ENCODE data around the gene MTHFD1L.
A peak's percentile ranks its signal among the peaks of the same experiment; 100 is the strongest.

The MTHFD1L gene

GRCh38 chr6:150925976-150926375 lies 60.5 kb downstream of the MTHFD1L start:
- TF ChIP-seq EZH2 (IDR thresholded peaks at IDR 0.05; ENCODE audit: borderline replicate concordance, low read depth, low read length, severe bottlenecking) (no peak), CTCF (IDR thresholded peaks at IDR 0.05; ENCODE audit: borderline replicate concordance, extremely low read depth, low read length, poor library complexity, severe bottlenecking) (no peak)
- no peak overlapping the region for H2AFZ ChIP-seq (ENCODE audit: low read depth, low read length)
- H3K4me2 ChIP-seq (ENCODE audit: insufficient read depth, low read length) = no peak overlapping the region
- H3K4me1 ChIP-seq (ENCODE audit: insufficient read depth, low read length) = no peaks in the 10 kb centered on the region
- no peak overlapping the region for H3K27ac ChIP-seq (ENCODE audit: low read length)
- DNase-seq = no peak
- H3K9ac ChIP-seq (ENCODE audit: low read depth, low read length) = no peak overlapping the region
- no peaks in the 10 kb centered on the region for H3K79me2 ChIP-seq (ENCODE audit: insufficient read depth, low read length)
- H3K9me3 ChIP-seq (ENCODE audit: insufficient read depth, low read length, severe bottlenecking) = no peaks in the 10 kb centered on the region
- H3K4me3 ChIP-seq (ENCODE audit: low read depth in 1 of 2, low read length in 2 of 2) = no peak overlapping the region
- no peaks in the 10 kb centered on the region for H3K27me3 ChIP-seq (ENCODE audit: insufficient read depth, low read length, poor library complexity)
- no peaks in the 10 kb centered on the region; the same call in 1 of the 2 replicates for H4K20me1 ChIP-seq (ENCODE audit: insufficient read depth, low read length)
- peaks cover 79% of the 10 kb centered on the region for H3K36me3 ChIP-seq (ENCODE audit: insufficient read depth, low read length)
- ATAC-seq (ENCODE audit: insufficient read depth, low read depth) = no peak

- peak; percentile 69; the same call in 2 of the 3 replicates for ATAC-seq (ENCODE audit: insufficient read depth, low read depth)
- Histone ChIP-seq H3K9me3 (ENCODE audit: insufficient read depth, low read length, severe bottlenecking) (no peaks in the 10 kb centered on the region), H3K27ac (ENCODE audit: low read length) (no peak overlapping the region), H3K9ac (ENCODE audit: low read depth, low read length) (no peak overlapping the region), H3K36me3 (ENCODE audit: insufficient read depth, low read length) (peaks cover 78% of the 10 kb centered on the region), H2AFZ (ENCODE audit: low read depth, low read length) (no peak overlapping the region), H3K79me2 (ENCODE audit: insufficient read depth, low read length) (no peaks in the 10 kb centered on the region), H3K4me1 (ENCODE audit: insufficient read depth, low read length) (no peaks in the 10 kb centered on the region), H3K27me3 (ENCODE audit: insufficient read depth, low read length, poor library complexity) (no peaks in the 10 kb centered on the region), H4K20me1 (ENCODE audit: insufficient read depth, low read length) (no peaks in the 10 kb centered on the region), H3K4me2 (ENCODE audit: insufficient read depth, low read length) (no peak overlapping the region), H3K4me3 (ENCODE audit: low read depth in 1 of 2, low read length in 2 of 2) (no peak overlapping the region)
- no peak for DNase-seq
- TF ChIP-seq EZH2 (IDR thresholded peaks at IDR 0.05; ENCODE audit: borderline replicate concordance, low read depth, low read length, severe bottlenecking) (no peak), CTCF (IDR thresholded peaks at IDR 0.05; ENCODE audit: borderline replicate concordance, extremely low read depth, low read length, poor library complexity, severe bottlenecking) (peak; percentile 52)
These were observed 63.4 kb downstream of the MTHFD1L start for GRCh38 chr6:150928882-150929281.

- Histone ChIP-seq H3K27ac (ENCODE audit: low read length) (no peak overlapping the region), H4K20me1 (ENCODE audit: insufficient read depth, low read length) (no peaks in the 10 kb centered on the region), H3K9ac (ENCODE audit: low read depth, low read length) (no peak overlapping the region), H3K4me3 (ENCODE audit: low read depth in 1 of 2, low read length in 2 of 2) (no peak overlapping the region), H3K4me1 (ENCODE audit: insufficient read depth, low read length) (no peaks in the 10 kb centered on the region), H3K9me3 (ENCODE audit: insufficient read depth, low read length, severe bottlenecking) (no peaks in the 10 kb centered on the region), H3K27me3 (ENCODE audit: insufficient read depth, low read length, poor library complexity) (no peaks in the 10 kb centered on the region), H2AFZ (ENCODE audit: low read depth, low read length) (no peak overlapping the region), H3K4me2 (ENCODE audit: insufficient read depth, low read length) (no peak overlapping the region), H3K79me2 (ENCODE audit: insufficient read depth, low read length) (no peaks in the 10 kb centered on the region), H3K36me3 (ENCODE audit: insufficient read depth, low read length) (peaks cover 78% of the 10 kb centered on the region)
- DNase-seq (no peak), ATAC-seq (ENCODE audit: insufficient read depth, low read depth) (no peak)
- TF ChIP-seq EZH2 (IDR thresholded peaks at IDR 0.05; ENCODE audit: borderline replicate concordance, low read depth, low read length, severe bottlenecking) = no peak
- no peak for TF ChIP-seq CTCF (IDR thresholded peaks at IDR 0.05; ENCODE audit: borderline replicate concordance, extremely low read depth, low read length, poor library complexity, severe bottlenecking)
These were observed 63.9 kb downstream of the MTHFD1L start for GRCh38 chr6:150929416-150929815.

- no peak overlapping the region for H3K4me2 ChIP-seq (ENCODE audit: insufficient read depth, low read length)
- no peaks in the 10 kb centered on the region for H3K27me3 ChIP-seq (ENCODE audit: insufficient read depth, low read length, poor library complexity)
- no peaks in the 10 kb centered on the region for H3K4me1 ChIP-seq (ENCODE audit: insufficient read depth, low read length)
- peaks cover 70% of the 10 kb centered on the region for H3K36me3 ChIP-seq (ENCODE audit: insufficient read depth, low read length)
- no peak overlapping the region for H3K27ac ChIP-seq (ENCODE audit: low read length)
- no peak overlapping the region for H2AFZ ChIP-seq (ENCODE audit: low read depth, low read length)
- H3K79me2 ChIP-seq (ENCODE audit: insufficient read depth, low read length) = no peaks in the 10 kb centered on the region
- no peak for ATAC-seq (ENCODE audit: insufficient read depth, low read depth)
- no peak overlapping the region for H3K9ac ChIP-seq (ENCODE audit: low read depth, low read length)
- TF ChIP-seq EZH2 (IDR thresholded peaks at IDR 0.05; ENCODE audit: borderline replicate concordance, low read depth, low read length, severe bottlenecking) (no peak), CTCF (IDR thresholded peaks at IDR 0.05; ENCODE audit: borderline replicate concordance, extremely low read depth, low read length, poor library complexity, severe bottlenecking) (no peak)
- H3K9me3 ChIP-seq (ENCODE audit: insufficient read depth, low read length, severe bottlenecking) = no peaks in the 10 kb centered on the region
- H4K20me1 ChIP-seq (ENCODE audit: insufficient read depth, low read length) = no peaks in the 10 kb centered on the region
- no peak for DNase-seq
- H3K4me3 ChIP-seq (ENCODE audit: low read depth in 1 of 2, low read length in 2 of 2) = no peak overlapping the region
These were observed 65.3 kb downstream of the MTHFD1L start for GRCh38 chr6:150930841-150931240.

All from DND-41 (cell line).